ENCODE measurements around the gene SSMEM1. TPM values are rescaled to one million over a fixed set of nuclear protein-coding genes. Genes with fewer than 3 reads are reported as not detected.
"Not testable (repeated sequence)": the region's sequence is repeated elsewhere in the genome, so short reads cannot be mapped to it uniquely, and the experiment has no call there.

The SSMEM1 gene
- total and polyA plus RNA-seq, 8 donors = 0.09 TPM; not detected in 7

DNA sequence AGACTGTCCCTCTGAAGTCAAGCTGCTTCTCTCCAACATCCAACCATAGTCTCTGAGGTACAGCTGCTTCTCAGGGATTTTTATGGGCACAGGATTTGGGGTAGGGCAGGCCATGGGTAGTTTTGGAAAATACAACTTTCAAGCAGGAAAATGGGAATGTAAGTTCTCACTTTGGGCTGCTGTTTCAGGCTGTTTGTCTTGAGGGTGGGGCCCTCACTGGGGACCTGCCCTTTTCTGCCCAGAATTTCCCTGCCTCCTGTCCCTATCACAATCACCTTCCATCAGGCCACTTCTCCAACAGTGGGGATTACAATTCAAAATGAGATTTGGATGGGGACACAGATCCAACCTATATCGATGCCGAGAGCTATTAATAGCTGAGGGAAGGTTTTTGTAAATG lies 24.5 kb downstream of the SSMEM1 start:
- TF ChIP-seq CTCF (IDR thresholded peaks at IDR 0.05) = no peak
- H3K27ac ChIP-seq = no peak overlapping the region
- H3K4me3 ChIP-seq = no peak overlapping the region
- H3K36me3 ChIP-seq = no peaks in the 10 kb centered on the region
- no peak for FAIRE-seq
- DNase-seq = no peak
- H3K27me3 ChIP-seq = no peaks in the 10 kb centered on the region
- H3K9me3 ChIP-seq = no peaks in the 10 kb centered on the region
- intact Hi-C loops (cut with DNase I) = no loop called here
- 86 to 88% methylated on average over 2 of the region's 2 CpGs for WGBS, 2 donors
- no peak for ATAC-seq
- H3K4me1 ChIP-seq = no peaks in the 10 kb centered on the region

DNA sequence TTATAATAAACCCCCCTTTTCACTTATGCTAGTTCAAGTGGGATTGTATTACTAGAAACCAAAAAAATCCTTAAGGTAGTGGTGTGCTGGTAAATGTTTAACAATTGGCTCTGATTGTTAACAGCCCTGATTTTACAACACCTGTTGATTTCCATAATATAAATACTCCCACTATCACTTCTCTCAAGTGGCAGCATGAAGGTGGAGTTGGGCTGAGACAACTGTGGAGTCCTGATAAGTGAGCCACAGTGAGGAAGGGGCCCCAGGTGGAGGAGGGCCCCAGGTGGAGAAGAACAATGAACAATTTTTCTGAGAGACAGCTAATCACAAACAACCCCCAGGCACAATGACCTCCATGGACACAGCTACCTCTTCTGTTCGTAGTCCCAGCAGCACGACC lies 26.4 kb downstream of the SSMEM1 start:
- Histone ChIP-seq H3K27me3 (no peaks in the 10 kb centered on the region), H3K4me3 (no peak overlapping the region), H3K4me1 (no peaks in the 10 kb centered on the region), H3K27ac (no peak overlapping the region), H3K9me3 (no peaks in the 10 kb centered on the region), H3K36me3 (no peaks in the 10 kb centered on the region)
- FAIRE-seq = no peak
- intact Hi-C loops (cut with DNase I) = no loop called here
- TF ChIP-seq CTCF (IDR thresholded peaks at IDR 0.05) = no peak
- DNase-seq = no peak
- ATAC-seq = peak in 2 of 4 donors; percentile 37 to 60
- 69 to 87% methylated on average over 2 of the region's 2 CpGs for WGBS, 2 donors

DNA sequence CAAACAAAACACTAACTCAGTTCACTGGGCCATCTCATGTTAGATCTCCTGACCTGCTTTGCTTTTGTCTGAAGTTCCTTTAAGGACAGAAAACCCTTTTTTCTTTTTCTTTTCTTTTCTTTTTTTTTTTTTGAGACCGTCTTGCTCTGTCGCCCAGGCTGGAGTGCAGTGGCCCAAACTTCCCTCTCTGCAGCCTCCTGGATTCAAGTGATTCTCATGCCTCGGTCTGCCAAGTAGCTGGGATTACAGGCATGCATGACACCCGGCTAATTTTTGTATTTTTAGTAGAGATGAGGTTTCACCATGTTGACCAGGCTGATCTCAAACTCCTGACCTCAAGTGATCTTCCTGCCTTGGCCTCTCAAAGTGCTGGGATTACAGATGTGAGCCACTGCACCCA lies 28.7 kb downstream of the SSMEM1 start:
- H3K4me1 ChIP-seq; intact Hi-C loops (cut with DNase I); ATAC-seq; DNase-seq; H3K9me3 ChIP-seq; H3K36me3 ChIP-seq; H3K4me3 ChIP-seq; H3K27ac ChIP-seq; H3K27me3 ChIP-seq; FAIRE-seq: not testable (repeated sequence)
- 87 to 90% methylated on average over 4 of the region's 4 CpGs for WGBS, 2 donors

GRCh38 chr7:130240240-130240639 lies 32.6 kb downstream of the SSMEM1 start:
- DNase-seq (no peak), ATAC-seq (no peak), FAIRE-seq (no peak)
- Histone ChIP-seq H3K27me3 (no peaks in the 10 kb centered on the region), H3K9me3 (no peaks in the 10 kb centered on the region), H3K36me3 (no peaks in the 10 kb centered on the region), H3K4me1 (peaks cover 0 to 6% (median 0%) of the 10 kb centered on the region in 3 donors), H3K4me3 (no peak overlapping the region), H3K27ac (no peak overlapping the region)
- WGBS, 2 donors = 94 to 100% methylated on average over 1 of the region's 1 CpG
- intact Hi-C loops (cut with DNase I) = no loop called here
- no peak for TF ChIP-seq CTCF (IDR thresholded peaks at IDR 0.05)

- H3K27me3 ChIP-seq = no peaks in the 10 kb centered on the region
- peak; percentile 63 to 83 (median 70) for DNase-seq
- ATAC-seq = peak; percentile 97 to 100 (median 100)
- H3K4me1 ChIP-seq = peaks cover 0 to 6% (median 0%) of the 10 kb centered on the region in 3 donors
- no peaks in the 10 kb centered on the region for H3K36me3 ChIP-seq
- 18 to 20% methylated on average over 5 of the region's 5 CpGs for WGBS, 2 donors
- FAIRE-seq = no peak
- H3K4me3 ChIP-seq = no peak overlapping the region
- H3K9me3 ChIP-seq = no peaks in the 10 kb centered on the region
- intact Hi-C loops (cut with DNase I) = no loop called here
- TF ChIP-seq CTCF (IDR thresholded peaks at IDR 0.05) = peak; percentile 51 to 81 (median 70)
- no peak overlapping the region for H3K27ac ChIP-seq
Observed at GRCh38 chr7:130242198-130243014, 34.7 kb downstream of the SSMEM1 start.

DNA sequence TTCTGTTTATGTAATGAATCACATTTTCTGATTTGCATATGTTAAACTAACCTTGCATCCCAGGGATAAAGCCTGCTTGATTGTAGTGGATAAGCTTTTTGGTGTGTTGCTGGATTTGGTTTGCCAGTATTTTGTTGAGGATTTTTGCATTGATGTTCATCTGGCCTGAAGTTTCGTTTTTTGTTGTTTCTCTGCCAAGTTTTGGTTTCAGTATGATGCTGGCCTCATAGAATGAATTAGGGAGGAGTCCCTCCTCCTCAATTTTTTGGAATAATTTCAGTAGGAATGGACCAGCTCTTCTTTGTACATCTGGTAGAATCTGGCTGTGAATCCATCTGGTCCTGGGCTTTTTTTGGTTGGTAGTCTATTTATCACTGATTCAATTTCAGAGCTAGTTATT lies 35.8 kb downstream of the SSMEM1 start:
- H3K36me3 ChIP-seq; H3K4me3 ChIP-seq; FAIRE-seq; H3K9me3 ChIP-seq; H3K27ac ChIP-seq; H3K27me3 ChIP-seq; intact Hi-C loops (cut with DNase I); DNase-seq; H3K4me1 ChIP-seq: not testable (repeated sequence)
- 29 to 35% methylated on average over 1 of the region's 1 CpG for WGBS, 2 donors
- peak in 2 of 4 donors; percentile 33 to 73 for ATAC-seq

DNA sequence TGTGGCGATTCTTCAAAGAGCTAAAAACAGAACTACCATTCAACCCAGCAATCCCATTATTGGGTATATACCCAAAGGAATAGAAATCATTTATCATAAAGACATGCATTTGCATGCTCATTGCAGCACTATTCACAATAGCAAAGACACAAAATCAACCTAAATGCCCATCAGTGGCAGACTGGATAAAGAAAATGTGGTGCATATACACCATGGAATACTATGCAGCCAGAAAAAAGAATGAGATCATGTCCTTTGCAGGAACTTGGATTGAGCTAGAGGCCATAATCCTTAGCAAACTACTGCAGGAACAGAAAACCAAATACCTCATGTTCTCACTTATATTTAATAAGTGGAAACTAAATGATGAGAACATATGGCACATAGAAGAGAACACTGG lies 38.8 kb downstream of the SSMEM1 start:
- FAIRE-seq; ATAC-seq; DNase-seq; intact Hi-C loops (cut with DNase I); H3K27me3 ChIP-seq; H3K36me3 ChIP-seq; H3K4me1 ChIP-seq; H3K9me3 ChIP-seq; H3K4me3 ChIP-seq; H3K27ac ChIP-seq: not testable (repeated sequence)
- 89 to 94% methylated on average over 1 of the region's 1 CpG for WGBS, 2 donors

GRCh38 chr7:130248842-130249241 lies 41.2 kb downstream of the SSMEM1 start:
- H3K27me3 ChIP-seq; H3K9me3 ChIP-seq; ATAC-seq; H3K27ac ChIP-seq; H3K36me3 ChIP-seq; FAIRE-seq; H3K4me1 ChIP-seq; intact Hi-C loops (cut with DNase I); H3K4me3 ChIP-seq; DNase-seq: not testable (repeated sequence)
- WGBS, 2 donors = 94 to 96% methylated on average over 5 of the region's 5 CpGs

Data from pancreas (tissue), 10 donors.